Left lung (tissue), 10 donors: Measurements from ENCODE around the gene GH1. TPM values are rescaled to one million over a fixed set of nuclear protein-coding genes. Genes with fewer than 3 reads are reported as not detected.
"Not testable (repeated sequence)": the region's sequence is repeated elsewhere in the genome, so short reads cannot be mapped to it uniquely, and the experiment has no call there.

Experiments
- ATAC-seq: fragments of 200-7000 bp; cut with Tn5 transposase; one replicate; pipeline ENCODE4 v1.9.1; 2020; ENCODE audit warnings: moderate library complexity
- DNase-seq, 4 donors: peaks; one replicate each; pipeline ENCODE4 v3.0.0-alpha.2; 2013 to 2020
- H3K27ac ChIP-seq, 2 donors: fragments of 200-600 bp; sonication (generic) in 1 of 2; one replicate each; pipeline versions ENCODE4 v1.5.0 to v1.8.0; 2020 to 2021
- H3K27me3 ChIP-seq, 2 donors: fragments of 200-600 bp; sonication (generic) in 1 of 2; one replicate each; pipeline versions ENCODE4 v1.5.0 to v1.8.0; 2020 to 2021
- H3K36me3 ChIP-seq, 2 donors: fragments of 200-600 bp; sonication (generic) in 1 of 2; one replicate each; pipeline versions ENCODE4 v1.5.0 to v1.8.0; 2020 to 2021
- H3K4me1 ChIP-seq, 2 donors: fragments of 200-600 bp; one replicate each; pipeline ENCODE4 v1.8.0; 2021
- H3K4me3 ChIP-seq, 2 donors: fragments of 200-600 bp; sonication (generic) in 1 of 2; one replicate each; pipeline versions ENCODE4 v1.5.0 to v1.8.0; 2020 to 2021; ENCODE audit warnings: mild to moderate bottlenecking in 1 of 2
- H3K9me3 ChIP-seq, 2 donors: fragments of 200-600 bp; sonication (generic) in 1 of 2; one replicate each; pipeline versions ENCODE4 v1.5.0 to v1.8.0; 2020 to 2021
- intact Hi-C, 2 donors: fragments of 100-400 bp; cut with DNase I; formaldehyde crosslinking; loops; one replicate each; pipeline versions ENCODE4 v1.11.2 to v1.14.2; 2022
- polyA plus RNA-seq, 6 donors: library from polyadenylated mRNA; unstranded; fragments of 120-200 nt; gene quantifications; one replicate each; pipeline ENCODE4 v1.2.1, GENCODE V29; 2013; ENCODE audit not compliant: insufficient read length in 6 of 6
- total RNA-seq, 2 donors: library from RNA; stranded (reverse); fragmentation: NEBNext Ultra II Directional; extraction: Animal tissue kit (Norgen Biotek cat#: 25700); gene quantifications; one replicate each; pipeline ENCODE4 v1.2.1, GENCODE V29; 2021
- TF ChIP-seq, protein P1 (sequence below), 2 donors: fragments of 200-600 bp; sonication (generic) in 1 of 2; IDR thresholded peaks; one replicate each; pipeline versions ENCODE4 v1.5.0 to v1.8.0; 2021; ENCODE audit warnings: antibody characterized with exemption in 2 of 2
- donor health status: DM: no; HTN: yes; CAD: no.
- donor health status: DM: no; HTN: no; CAD: no.

Gene GH1
- total and polyA plus RNA-seq, 8 donors = not detected

DNA sequence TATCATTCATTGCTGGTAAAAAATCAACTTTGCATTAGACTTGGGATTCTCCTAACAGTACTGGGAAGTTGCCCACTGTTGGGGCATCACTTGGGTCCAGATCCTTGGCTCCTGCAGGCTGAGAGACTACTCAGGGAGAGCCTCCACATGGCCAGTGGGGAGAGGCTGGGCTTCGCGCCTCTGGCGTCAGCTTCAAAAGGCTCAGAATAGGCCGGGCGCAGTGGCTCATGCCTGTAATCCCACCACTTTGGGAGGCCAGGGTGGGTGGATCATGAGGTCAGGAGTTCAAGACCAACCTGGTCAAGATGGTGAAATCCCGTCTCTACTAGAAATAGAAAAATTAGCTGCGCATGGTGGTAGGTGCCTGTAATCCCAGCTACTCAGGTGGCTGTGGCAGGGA is 4.2 kb downstream of the GH1 start:
- Histone ChIP-seq H3K4me3 (no peak overlapping the region), H3K27me3 (no peaks in the 10 kb centered on the region), H3K36me3 (no peaks in the 10 kb centered on the region), H3K27ac (no peak overlapping the region), H3K9me3 (no peaks in the 10 kb centered on the region), H3K4me1 (no peaks in the 10 kb centered on the region)
- TF ChIP-seq, protein P1, sequence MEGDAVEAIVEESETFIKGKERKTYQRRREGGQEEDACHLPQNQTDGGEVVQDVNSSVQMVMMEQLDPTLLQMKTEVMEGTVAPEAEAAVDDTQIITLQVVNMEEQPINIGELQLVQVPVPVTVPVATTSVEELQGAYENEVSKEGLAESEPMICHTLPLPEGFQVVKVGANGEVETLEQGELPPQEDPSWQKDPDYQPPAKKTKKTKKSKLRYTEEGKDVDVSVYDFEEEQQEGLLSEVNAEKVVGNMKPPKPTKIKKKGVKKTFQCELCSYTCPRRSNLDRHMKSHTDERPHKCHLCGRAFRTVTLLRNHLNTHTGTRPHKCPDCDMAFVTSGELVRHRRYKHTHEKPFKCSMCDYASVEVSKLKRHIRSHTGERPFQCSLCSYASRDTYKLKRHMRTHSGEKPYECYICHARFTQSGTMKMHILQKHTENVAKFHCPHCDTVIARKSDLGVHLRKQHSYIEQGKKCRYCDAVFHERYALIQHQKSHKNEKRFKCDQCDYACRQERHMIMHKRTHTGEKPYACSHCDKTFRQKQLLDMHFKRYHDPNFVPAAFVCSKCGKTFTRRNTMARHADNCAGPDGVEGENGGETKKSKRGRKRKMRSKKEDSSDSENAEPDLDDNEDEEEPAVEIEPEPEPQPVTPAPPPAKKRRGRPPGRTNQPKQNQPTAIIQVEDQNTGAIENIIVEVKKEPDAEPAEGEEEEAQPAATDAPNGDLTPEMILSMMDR (IDR thresholded peaks at IDR 0.05) = no peak
- DNase-seq (peak in 1 of 4 donors; percentile 43), ATAC-seq (no peak)
- intact Hi-C loops = loop anchor here in 1 of 2 donors (10.0 kb wide), 1 partner anchor 220 kb away; the partner anchor contains the start of gene ERN1

- no peaks in the 10 kb centered on the region for H3K27me3 ChIP-seq
- intact Hi-C loops = loop anchor here in 1 of 2 donors (10.0 kb wide), 1 partner anchor 223 kb away; the partner anchor contains the start of gene ERN1
- H3K4me1 ChIP-seq = no peaks in the 10 kb centered on the region
- no peaks in the 10 kb centered on the region for H3K36me3 ChIP-seq
- ATAC-seq = peak; percentile 82
- TF ChIP-seq, protein P1 (IDR thresholded peaks at IDR 0.05) = peak; percentile 75 to 87
- H3K27ac ChIP-seq = no peak overlapping the region
- peak in 1 of 4 donors; percentile 24 for DNase-seq
- H3K9me3 ChIP-seq = no peaks in the 10 kb centered on the region
- H3K4me3 ChIP-seq = no peak overlapping the region
Observed at GRCh38 chr17:63911657-63912100, 7.0 kb downstream of the GH1 start.

- TF ChIP-seq, protein P1 (IDR thresholded peaks at IDR 0.05) = no peak
- intact Hi-C loops = loop anchor here in 1 of 2 donors (10.0 kb wide), 1 partner anchor 224 kb away; the partner anchor contains the start of gene ERN1
- ATAC-seq (no peak), DNase-seq (peak in 1 of 4 donors; percentile 45)
- Histone ChIP-seq H3K27me3 (no peaks in the 10 kb centered on the region), H3K4me1 (no peaks in the 10 kb centered on the region), H3K27ac (no peak within 1 kb of the TSS), H3K9me3 (no peaks in the 10 kb centered on the region), H3K36me3 (no peaks in the 10 kb centered on the region), H3K4me3 (no peak within 1 kb of the TSS)
Observed at GRCh38 chr17:63911041-63911635, 7.5 kb downstream of the GH1 start, which contains the start of gene CSHL1. Gene CSHL1, minus strand, starts transcription at chr17:63911258. Its CDS starts 62 bp downstream, at chr17:63911196.

DNA sequence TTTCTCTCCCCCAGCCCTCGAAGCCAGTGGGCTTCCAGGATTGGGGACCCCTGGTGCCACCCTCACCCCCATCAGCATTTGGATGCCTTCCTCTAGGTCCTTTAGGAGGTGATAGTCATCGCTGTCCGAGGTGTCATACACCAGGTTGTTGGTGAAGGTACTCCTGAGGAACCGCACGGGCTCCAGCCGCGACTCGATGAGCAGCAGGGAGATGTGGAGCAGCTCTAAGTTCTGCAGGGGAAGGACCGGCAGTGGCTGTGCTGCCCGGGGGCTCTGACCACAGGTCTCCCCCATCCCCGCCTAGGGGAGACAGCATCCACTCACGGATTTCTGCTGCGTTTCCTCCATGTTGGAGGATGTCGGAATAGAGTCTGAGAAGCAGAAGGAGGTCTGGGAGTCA is 8.5 kb downstream of the GH1 start:
- H3K4me3 ChIP-seq = no peak overlapping the region
- no peaks in the 10 kb centered on the region for H3K4me1 ChIP-seq
- TF ChIP-seq, protein P1 (IDR thresholded peaks at IDR 0.05) = no peak
- intact Hi-C loops = loop anchor here in 1 of 2 donors (10.0 kb wide), 1 partner anchor 225 kb away; the partner anchor contains the start of gene ERN1
- DNase-seq (peak in 1 of 4 donors; percentile 67), ATAC-seq (no peak)
- no peaks in the 10 kb centered on the region for H3K27me3 ChIP-seq
- no peaks in the 10 kb centered on the region for H3K36me3 ChIP-seq
- H3K27ac ChIP-seq = no peak overlapping the region
- H3K9me3 ChIP-seq = no peaks in the 10 kb centered on the region

- H3K27ac ChIP-seq, H3K36me3 ChIP-seq, ATAC-seq, H3K27me3 ChIP-seq, H3K4me1 ChIP-seq, intact Hi-C loops, H3K4me3 ChIP-seq, H3K9me3 ChIP-seq, DNase-seq: not testable (repeated sequence)
Observed at GRCh38 chr17:63909586-63909985, 9.1 kb downstream of the GH1 start.

DNA sequence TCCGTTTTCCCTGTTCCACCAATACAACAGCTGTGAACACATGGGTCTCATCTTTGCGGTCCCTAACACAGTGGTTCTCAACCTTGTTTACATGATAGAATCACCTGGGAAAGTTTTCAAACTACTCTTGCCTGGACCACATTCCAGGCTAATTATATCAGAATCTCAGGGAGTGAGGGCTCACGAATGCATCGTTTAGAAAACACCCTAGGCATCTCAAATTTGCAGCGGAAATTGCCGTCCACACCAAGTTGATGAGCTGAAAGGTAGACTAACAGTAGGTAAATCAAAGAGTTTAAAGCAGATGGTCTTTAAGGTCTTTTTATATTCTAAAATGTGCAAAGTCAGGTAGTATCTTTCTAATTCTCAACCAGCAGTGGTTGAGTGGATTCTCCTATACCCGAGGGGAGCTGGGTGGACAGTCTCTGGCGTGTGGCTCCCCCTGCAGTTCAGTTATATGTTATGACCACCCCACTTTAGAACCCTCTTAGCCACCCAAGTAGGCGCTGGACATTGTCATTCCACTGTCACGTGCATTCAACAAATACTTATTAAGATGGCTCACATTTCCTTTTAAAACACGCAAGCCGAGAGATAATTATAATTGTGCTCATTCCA is 11.4 kb downstream of the GH1 start:
- intact Hi-C loops = not testable (repeated sequence)
- ATAC-seq = peak; percentile 56

DNA sequence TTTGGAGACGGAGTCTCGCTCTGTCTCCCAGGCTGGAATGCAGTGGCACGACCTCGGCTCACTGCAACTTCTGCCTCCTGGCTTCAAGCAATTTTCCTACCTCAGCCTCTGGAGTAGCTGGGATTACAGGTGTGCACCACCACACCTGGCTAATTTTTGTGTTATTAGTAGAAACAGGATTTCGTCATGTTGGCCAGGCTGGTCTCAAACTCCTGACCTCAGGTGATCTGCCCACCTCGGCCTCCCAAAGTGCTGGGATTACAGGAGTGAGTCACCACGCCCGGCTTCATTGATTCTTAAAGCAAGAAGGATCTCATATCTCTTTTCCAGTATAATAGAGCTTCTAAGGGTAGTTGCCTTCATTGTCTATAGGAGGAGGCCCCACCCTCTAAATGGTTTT is 13.8 kb downstream of the GH1 start:
- intact Hi-C loops, DNase-seq, H3K4me1 ChIP-seq, H3K36me3 ChIP-seq, H3K27me3 ChIP-seq, H3K4me3 ChIP-seq, ATAC-seq, H3K9me3 ChIP-seq, H3K27ac ChIP-seq: not testable (repeated sequence)

More for the DNA sequence above, 11.4 kb downstream of the GH1 start:
- H3K4me3 ChIP-seq, H3K27me3 ChIP-seq, H3K9me3 ChIP-seq, H3K36me3 ChIP-seq, H3K27ac ChIP-seq, H3K4me1 ChIP-seq: not testable (repeated sequence)
- peak in 1 of 4 donors; percentile 30 for DNase-seq
